NOMO-1 (cell line): ENCODE measurements around the gene CSPG4.
A peak's percentile ranks its signal among the peaks of the same experiment; 100 is the strongest.
"Not testable (repeated sequence)": the region's sequence is repeated elsewhere in the genome, so short reads cannot be mapped to it uniquely, and the experiment has no call there.

Experiments
- DNase-seq, 2 experiments: peaks; one replicate each; lab custom pipeline; 2025; ENCODE audit not compliant: unreplicated experiment in 2 of 2; lab: John Stamatoyannopoulos, UW

Gene CSPG4

DNA sequence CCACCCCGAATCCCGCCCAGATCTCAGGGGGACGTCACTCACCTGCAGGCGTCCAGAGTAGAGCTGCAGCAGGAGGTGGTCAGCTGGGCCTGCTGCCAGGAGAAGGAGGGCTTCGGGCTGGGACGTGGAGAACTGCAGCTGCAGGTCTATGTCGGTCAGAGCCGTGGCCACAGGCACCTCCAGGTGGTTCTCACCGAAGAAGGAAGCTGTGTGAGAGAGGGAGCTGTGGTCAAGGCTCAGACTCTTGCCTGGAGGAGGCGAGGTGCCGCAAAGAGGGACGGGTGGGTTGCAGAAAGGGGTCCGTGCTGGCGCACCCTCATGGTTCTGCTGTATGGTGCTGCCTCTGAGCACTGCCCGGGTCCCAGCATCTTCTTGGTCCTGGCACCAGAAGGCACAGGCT is 19.6 kb downstream of the CSPG4 start:
- not testable (repeated sequence) for DNase-seq

DNA sequence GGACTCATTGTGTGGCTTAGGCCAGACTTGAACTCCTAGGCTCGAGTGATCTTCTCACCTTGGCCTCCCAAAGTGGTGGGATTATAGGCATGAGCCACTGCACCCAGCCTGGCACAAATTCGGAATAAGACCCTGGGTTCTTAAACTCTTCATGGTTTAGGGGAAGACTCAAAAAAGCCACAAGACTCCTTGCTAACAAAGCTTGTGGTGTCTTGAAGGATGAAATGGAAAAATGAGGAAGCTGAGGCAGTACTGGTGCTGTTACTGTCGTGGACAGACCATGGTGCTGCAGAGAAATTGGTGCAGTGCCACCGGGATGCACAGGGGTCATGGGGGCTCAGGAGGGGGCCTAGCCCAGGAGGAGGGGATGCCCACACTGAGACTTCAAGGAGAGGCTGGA is 20.3 kb downstream of the CSPG4 start:
- DNase-seq = not testable (repeated sequence)

DNA sequence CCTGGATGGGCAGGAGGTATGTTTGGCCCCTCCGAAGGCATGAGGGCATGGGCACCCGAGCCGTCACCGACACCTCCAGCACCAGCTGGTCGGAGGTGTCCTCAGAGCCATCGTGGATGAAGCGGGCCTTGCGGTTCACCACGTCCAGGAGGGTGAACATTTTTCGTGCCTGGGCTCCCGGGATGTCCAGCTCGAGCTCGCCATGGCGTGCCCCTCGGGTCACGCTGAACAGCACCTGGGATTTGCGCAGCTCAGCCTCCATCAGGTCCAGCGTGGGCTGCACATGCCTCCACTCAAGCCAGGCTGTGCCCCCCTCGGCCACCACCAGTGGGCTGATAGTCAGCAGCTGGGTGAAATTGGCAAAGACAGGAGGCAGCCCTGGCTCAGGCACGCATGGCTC is 23.2 kb downstream of the CSPG4 start:
- not testable (repeated sequence) for DNase-seq

DNA sequence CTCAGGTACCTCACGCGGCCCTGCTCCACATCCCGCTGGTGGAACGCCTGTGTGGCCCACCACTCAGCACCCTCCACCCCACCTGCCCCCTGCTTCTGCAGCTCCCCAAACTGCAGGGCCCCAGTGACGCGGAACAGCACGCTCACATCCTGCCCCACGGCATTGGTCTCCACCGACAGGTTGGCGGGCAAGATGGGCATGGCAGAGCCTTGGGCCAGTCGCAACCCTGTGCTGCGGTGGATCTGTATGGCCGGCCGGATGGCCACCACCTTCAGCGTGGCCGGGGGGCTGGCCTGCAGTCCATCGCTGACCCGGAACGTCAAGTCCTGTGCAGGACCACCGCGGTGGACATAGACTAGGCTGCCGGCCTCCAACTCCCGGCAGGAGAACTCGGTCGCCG is 23.8 kb downstream of the CSPG4 start:
- no peak for DNase-seq

DNA sequence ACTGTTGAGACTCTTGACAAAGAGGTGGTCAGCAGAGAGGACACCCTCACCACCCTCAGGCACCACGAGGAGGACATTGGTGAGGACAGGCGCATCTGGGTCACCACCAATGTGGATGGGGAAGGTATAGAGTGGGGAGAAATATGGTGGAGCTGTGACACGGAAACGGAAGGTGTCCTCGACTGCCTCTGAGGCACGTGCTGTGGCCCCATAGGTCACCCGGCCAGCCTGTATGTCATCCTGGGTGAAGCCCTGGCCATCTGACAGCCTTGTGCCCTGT is 24.4 kb downstream of the CSPG4 start:
- DNase-seq = no peak

DNA sequence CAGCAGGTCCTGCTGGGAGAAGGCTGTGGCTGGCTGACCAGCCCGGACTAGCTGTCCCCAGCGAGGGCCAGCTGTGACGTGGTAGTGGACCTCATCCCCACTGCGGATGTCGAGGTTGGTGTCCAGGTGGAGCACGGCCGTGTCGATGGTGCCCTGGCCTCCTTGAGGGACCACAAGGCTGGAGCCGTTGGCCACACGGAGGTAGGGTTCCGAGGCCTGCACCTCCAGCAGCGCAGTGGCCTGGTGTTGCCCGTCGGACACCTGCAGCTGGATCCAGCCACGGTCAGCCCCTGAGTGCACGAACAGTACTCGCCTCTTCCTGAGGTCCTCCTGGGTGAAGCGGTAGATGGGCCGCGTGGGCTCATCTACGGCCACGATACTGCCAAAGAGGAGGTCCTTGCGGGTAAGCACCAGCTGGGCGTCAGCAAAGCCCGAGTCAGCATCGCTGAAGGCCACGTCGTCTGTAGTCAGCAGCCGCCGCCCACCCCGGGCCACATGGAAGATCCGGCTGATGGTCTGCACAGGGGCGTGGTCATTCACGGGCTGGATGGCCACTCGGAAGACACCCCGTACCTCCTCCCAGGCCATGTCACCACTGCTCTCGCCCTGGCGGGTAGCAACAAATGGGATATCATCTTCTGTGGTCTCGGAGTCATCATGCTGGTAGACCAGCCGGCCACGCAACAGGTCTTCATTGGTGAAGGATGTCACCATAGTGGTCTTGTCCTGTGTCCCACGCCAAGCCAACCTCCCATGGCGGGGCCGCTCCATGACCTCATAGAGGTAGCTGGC is 25.0 kb downstream of the CSPG4 start:
- DNase-seq = no peak

DNA sequence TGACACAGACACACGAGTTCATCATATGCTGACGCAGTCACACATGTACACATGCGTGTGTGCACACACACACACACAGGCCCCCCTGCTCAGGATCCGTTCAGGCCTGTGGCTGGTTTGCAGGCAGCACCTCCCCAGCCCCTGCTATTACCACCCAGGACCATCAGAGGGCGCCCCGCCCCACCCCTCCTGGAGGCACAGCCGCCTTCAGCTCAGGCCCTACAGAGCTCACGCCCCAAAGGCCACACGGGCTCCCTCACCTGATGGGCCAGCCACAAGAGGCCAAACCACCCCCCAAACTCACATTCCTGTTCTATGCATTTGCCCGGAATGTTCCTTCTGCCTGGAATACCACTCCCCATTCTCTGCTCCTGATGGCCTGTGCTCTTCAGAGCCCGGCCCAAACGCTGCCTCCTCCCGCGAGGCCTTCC is 26.4 kb downstream of the CSPG4 start:
- not testable (repeated sequence) for DNase-seq

DNA sequence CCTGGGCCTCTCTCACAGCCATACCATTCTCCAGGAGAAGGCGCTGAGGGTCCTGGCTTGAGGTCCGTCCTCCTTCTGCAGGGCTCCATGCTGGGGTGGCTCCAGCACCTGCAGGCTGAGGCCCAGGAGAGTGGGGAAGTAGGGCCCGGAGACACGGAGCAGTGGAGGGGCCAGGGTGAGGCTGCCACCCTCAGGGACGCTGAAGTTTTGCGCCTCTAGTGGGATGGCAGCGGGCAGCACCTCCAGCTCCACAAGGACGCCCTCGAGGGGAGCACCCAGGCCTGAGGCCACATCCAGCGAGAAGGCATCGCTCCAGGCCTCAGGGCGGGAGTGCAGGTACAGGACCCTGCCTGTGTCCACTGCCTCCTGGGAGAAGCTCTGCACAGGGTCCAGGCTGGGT is 27.5 kb downstream of the CSPG4 start:
- DNase-seq = no peak

DNA sequence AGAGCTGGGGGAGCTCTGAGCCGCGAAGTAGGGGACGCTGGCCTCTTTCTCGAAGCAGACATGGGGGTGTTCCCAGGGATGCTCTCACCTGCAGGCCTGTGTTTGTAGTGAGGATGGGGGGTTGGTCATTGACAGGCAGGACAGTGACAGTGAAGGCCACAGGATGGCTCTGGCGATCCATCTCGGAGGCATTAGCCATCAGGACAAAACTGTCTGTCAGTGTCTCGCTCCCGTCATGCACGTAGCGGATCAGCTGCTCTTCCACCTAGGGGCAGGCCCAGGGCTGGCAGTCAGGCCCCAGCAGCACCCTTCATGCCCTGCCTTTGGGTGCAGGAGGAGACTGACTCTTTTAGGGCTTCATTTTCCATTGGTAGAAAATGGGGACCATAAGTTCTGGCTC is 28.0 kb downstream of the CSPG4 start:
- no peak for DNase-seq

DNA sequence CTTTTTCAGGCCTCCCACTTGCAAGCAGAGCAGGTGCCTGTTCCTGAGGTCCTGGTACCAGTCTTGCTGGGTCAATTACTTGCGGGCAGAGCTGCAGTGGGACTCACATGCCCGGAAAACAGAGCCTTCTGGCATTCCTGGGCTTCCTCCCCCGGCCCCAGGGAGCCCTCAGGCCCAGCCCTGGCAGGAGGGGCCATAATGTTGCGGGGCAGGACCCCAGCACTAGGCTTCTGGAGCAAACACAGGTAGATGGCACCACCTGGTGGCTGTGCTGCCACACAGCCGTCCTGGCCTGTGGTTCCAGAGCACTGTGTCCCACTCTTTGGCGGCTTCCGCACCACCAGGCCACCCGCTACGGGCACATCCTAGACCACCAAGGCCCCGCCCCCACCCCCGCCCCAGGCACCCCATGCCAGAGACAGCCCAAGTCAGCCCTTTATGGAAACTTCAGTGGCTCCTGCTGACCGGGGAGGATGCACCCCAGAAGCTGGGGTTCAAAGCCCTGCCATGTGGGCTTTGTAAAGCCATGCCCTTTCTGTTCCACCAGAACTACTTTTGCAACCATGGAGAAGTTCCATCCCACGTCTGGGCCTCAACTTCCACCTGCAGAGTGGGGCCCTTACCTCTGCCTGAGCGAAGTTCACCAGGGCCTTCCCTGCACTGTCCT is 28.9 kb downstream of the CSPG4 start:
- peak in 1 of 2 experiments; percentile 21 for DNase-seq

DNA sequence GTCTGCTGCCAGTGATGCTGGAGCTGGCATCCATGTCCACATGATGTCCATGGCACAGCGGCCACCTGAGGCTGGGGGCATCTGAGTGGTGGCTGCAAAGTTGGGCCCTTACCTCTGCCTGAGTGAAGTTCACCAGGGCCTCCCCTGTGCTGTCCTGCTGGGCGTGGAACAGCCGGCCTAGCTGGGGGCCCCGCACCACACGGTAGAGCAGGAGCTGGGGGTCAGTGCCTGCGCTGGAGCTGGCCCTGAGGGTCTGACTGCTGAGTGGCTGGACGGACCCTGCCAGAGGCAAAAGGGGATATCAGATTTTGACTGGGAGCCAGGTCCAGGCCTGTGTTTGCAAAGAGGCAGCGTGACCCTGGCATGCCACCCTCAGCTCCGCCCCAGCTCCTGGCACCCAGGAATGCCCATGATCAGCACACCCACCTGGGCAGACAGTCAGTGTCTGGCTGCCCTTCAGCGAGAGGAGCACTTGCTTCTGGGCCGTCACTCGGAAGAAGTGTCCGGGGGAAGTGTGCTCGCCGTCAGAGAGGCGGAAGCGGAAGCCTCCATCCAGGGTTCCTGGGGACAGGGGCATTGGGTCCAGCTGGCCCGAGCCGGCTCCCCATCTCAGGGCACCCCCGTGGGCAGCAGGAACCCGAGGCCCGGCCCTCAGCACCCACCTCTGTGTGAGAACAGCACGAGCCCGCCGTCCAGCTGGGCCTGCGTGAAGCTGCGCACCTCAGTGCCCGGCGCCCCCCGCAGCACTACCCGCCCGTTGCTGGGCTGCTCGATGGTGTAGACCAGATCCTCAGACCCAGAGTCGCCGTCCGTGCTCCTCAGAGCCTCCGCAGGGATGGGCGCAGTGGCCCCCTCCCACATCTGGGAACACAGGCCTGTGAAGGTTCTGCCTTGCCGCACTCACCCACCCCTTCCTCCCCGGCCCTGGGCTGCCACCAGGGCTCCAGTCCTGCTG is 30.2 kb downstream of the CSPG4 start:
- no peak for DNase-seq

DNA sequence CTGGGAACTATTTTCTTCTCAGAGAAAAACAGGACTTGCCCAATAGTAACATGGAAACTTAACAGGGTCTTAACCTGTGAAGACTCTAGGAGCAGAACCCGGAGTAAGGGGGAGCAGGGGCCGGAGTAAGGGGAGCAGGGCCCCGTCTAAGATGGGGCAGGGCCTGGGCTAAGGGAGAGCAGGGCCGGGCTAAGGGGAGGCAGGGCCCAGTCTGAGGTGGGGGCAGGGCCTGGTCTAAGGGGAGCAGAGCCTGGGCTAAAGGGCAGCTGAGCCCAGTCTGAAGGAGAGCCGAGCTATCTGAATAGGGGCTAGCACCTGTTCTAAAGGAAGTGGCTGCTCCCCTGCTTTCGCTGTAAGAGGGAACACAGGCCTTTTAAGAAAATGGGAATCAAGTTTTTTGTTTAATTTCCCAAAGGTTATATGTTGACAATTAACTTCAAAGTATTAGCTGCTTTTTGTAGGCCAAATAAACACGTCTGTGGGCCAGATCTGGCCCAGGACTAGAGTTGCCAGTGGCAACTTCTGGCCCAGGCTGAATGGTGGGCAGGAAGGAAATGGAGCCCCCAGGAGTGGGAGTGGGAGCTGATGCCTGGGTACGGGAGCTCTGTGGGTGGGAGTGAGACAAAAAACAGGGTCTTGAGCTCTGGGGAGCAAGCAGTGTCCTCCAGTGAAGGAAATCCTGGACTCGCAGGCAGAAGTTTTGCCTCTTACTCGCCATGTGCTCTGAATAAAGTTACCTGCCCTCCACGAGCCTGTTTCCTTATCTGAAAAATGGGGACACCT is 32.5 kb downstream of the CSPG4 start:
- no peak for DNase-seq

DNA sequence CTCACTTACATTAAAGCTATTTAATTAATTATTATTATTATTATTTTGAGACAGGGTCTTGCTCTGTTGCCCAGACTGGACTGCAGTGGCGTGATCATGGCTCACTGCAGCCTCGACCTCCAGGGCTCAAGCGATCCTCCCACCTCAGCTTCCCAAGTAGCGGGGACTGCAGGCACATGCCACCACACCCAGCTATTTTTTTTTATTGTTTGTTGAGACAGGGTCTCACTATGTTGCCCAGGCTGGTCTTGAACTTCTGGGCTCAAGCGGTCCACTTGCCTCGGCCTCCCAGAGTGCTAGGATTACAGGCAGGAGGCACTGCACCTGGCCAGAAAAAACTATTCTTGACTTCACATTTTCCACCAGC is 34.3 kb downstream of the CSPG4 start:
- not testable (repeated sequence) for DNase-seq

DNA sequence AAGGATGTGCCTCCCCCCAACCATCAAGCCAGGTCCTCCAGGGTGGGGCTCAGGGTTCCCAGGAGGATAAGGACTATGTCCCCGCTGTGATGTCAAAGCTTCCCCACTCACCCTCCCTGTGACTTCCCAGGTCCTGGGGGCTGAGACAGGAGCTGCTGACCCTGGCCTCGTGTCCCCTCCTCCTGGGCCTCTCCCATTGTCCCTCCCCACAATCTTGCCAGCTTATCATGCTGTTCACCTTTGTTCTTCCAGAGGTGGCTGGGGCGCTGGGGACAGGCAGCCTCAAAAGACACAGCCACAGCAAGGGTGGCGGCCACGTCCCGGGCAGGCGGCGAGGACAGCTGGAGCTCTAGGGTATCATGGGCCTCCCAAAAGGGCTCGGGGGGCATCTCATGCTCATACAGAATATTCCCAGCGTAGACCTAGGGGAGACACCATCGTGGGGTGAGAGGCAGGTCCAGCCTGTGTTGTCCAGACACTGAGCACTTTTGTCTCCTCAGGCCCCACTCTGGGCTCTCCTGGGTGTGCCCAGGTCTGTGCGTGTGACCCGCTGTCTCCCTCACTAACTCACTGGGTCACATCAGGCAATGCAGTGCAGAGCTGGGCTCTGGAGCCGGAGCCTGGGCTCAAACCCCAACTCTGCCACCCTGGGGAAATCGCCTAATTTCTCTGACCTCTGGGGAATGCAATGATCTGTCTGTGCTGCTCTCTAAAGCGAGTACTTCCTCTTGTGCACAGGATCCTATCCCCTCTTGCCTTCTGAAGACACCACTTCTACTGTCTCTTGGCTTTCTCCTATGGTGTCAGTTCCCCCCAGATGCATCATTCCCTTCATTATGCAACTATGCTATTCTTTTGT is 35.0 kb downstream of the CSPG4 start:
- no peak for DNase-seq

DNA sequence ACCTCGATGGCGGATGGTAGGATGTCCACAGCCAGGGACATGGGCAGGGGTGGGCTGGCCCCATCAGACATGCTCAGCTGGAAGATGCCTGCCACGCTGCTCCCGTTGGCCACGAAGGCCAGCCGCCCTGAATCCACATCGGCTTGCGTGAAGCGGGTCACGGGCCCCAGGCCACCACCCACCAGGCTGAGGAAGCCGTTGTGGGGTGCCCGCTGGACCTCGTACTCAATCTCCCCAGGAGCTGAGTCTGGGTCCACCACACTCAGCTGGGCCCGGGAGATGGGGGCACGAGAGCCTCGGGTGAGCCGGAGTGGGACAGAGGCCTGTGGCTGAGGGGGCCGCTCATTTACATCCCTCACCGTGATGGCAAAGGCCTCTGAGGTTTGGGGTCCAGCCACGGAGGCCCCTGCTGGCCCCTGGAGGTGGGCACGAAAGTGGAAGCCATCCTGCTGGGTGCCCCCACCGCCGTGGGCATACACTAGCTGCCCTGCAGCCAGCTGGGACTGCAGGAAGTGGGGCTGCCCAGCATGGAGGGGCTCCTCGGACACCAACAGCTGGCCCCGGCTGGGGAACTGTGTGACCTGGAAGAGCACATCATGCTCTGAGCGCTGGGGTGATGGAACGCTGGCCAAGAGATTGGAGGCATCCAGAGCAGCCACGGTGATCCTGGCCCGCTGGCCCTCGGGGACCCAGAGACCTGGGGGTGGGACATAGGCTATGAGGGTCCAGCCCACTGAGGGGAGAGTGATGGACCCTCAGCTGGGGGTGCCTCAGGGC is 35.8 kb downstream of the CSPG4 start:
- no peak for DNase-seq

DNA sequence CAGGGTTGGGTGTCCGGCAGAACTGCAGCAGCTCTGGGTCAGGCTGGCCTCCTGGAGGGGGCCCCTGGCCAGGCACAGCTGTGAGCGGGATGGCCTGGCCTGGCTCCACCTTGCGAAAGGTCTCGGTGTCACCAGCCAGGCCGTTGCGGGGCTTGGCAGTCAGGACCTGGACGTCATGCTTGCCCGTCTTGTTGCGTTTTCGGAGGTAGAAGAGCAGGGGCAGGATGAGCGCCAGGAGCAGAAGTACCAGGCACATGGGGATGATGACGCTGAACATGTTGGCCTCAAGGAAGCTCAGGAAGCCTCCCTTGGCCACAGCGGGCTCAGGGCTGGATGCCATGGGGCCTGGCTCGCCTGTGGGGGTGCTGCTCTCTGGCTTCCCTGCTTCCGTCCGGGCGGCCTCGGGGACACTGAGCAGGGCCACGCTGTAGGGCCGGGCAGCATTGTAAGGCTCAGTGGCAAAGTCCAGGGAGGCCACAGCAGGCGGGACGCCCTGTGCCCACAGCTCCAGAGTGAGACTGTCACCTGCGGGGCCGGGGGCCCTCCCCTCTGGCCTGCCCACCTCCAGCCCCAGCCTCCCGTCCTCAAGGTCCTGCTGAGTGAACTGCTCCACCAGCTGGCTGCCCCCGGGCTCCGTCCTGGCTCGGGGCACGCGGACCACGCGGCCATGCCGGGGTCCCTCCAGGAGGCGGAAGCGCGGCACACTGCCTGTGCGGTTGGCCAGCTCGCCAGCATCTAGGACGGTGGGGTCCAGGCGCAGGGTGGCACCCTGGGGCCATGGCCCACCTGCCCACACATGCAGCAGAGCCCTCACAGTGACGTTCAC is 36.9 kb downstream of the CSPG4 start:
- no peak for DNase-seq

DNA sequence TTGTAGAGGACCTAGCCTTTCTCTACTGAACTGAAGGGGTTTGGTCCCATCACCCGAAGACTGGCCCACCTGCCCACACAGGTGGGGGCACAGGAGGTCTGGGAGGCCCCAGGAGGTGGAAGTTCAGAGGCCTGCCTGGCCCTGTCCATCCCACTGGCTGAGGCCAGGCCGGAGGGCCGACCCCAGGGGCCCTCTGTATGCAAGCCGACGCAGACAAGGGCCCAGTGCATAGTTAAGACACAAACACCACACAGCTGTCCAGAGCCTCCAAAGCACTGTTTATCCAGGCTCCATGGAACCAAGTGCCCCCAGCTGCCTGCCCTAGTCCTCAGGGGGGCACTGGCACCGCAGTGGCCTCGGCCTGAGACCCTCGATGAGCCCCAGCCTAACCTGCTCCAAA is 38.3 kb downstream of the CSPG4 start:
- DNase-seq = no peak
